HG02943 (cell line): Measurements from ENCODE around the gene STATH.
"Not testable (repeated sequence)": the region's sequence is repeated elsewhere in the genome, so short reads cannot be mapped to it uniquely, and the experiment has no call there.

ENCODE experiments used
- ATAC-seq: cut with Tn5 transposase; IDR thresholded peaks from one replicate; pipeline ENCODE4 v1.9.1; 2021; ENCODE audit warnings: mild to moderate bottlenecking, low read depth, moderate library complexity; ENCODE audit not compliant: unreplicated experiment

STATH gene

GRCh38 chr4:69995526-69996016 is at the start of gene STATH:
Gene STATH (plus strand): TSS chr4:69995966. CDS start chr4:69998438, 2,472 bp downstream.
- ATAC-seq: no peak

- no peak for ATAC-seq
These were observed 44.2 kb upstream of the STATH start for GRCh38 chr4:69951602-69952001.

- ATAC-seq: no peak
These were observed 38.6 kb upstream of the STATH start for GRCh38 chr4:69957209-69957608.

GRCh38 chr4:69965628-69966027 is 30.1 kb upstream of the STATH start, which contains the start of gene CSN2:
Gene CSN2 (minus strand): TSS chr4:69965728. CDS start chr4:69960995, 4,733 bp downstream.
- ATAC-seq: no peak

- ATAC-seq: no peak
These were observed 25.7 kb upstream of the STATH start for GRCh38 chr4:69970071-69970470.

GRCh38 chr4:69974631-69975030 is 21.1 kb upstream of the STATH start:
- ATAC-seq: no peak

GRCh38 chr4:69977582-69977981 is 18.2 kb upstream of the STATH start:
- ATAC-seq: no peak

GRCh38 chr4:69984030-69984443 is 11.7 kb upstream of the STATH start:
- ATAC-seq: no peak

GRCh38 chr4:69986663-69987062 is 9.1 kb upstream of the STATH start:
- ATAC-seq: no peak

GRCh38 chr4:69991016-69991415 is 4.8 kb upstream of the STATH start:
- no peak for ATAC-seq

- ATAC-seq: no peak
These were observed 984 bp upstream of the STATH start for GRCh38 chr4:69994782-69995181.

GRCh38 chr4:69999420-69999819 is 3.7 kb downstream of the STATH start:
- ATAC-seq: no peak

- no peak for ATAC-seq
These were observed 4.9 kb downstream of the STATH start for GRCh38 chr4:70000711-70001110.

GRCh38 chr4:70002507-70002906 is 6.7 kb downstream of the STATH start:
- ATAC-seq: no peak

- ATAC-seq: no peak
These were observed 13.0 kb downstream of the STATH start for GRCh38 chr4:70008771-70009170.

GRCh38 chr4:70019006-70019405 is 23.2 kb downstream of the STATH start:
- ATAC-seq: not testable (repeated sequence)

GRCh38 chr4:70023218-70023617 is 27.5 kb downstream of the STATH start:
- no peak for ATAC-seq

- no peak for ATAC-seq
These were observed 31.2 kb downstream of the STATH start for GRCh38 chr4:70027011-70027410.

GRCh38 chr4:70028159-70028558 is 32.4 kb downstream of the STATH start, which contains the start of gene HTN3:
Gene HTN3 (plus strand): TSS chr4:70028459. CDS start chr4:70030741, 2,282 bp downstream.
- not testable (repeated sequence) for ATAC-seq

GRCh38 chr4:70037559-70037958 is 41.8 kb downstream of the STATH start:
- not testable (repeated sequence) for ATAC-seq

GRCh38 chr4:70039928-70040327 is 44.2 kb downstream of the STATH start:
- ATAC-seq: not testable (repeated sequence)

GRCh38 chr4:70041652-70042286 is 46.0 kb downstream of the STATH start:
- ATAC-seq: no peak
